Measurements from ENCODE around the gene ZNF202.

- TF ChIP-seq CTCF (IDR thresholded peaks at IDR 0.05), result no peak
- TF ChIP-seq POLR2A (IDR thresholded peaks at IDR 0.05), result no peak
- no peak for TF ChIP-seq POLR2AphosphoS5 (IDR thresholded peaks at IDR 0.05; ENCODE audit: insufficient read depth in 1 of 2, low read depth in 1 of 2)
Observed at GRCh38 chr11:123742724-123743120, 1.3 kb upstream of the ZNF202 start.

Measured in vagina (tissue), 2 donors.